H9 (cell line): ENCODE data around the gene AGAP3. TPM values are rescaled to one million over a fixed set of nuclear protein-coding genes. Genes with fewer than 3 reads are reported as not detected.

Experiments used
- DNase-seq: peaks from one replicate; pipeline ENCODE4 v3.0.0-alpha.2; 2017
- H2AFZ ChIP-seq: one replicate; pipeline ENCODE4 v1.6.1; 2013; ENCODE audit warnings: mild to moderate bottlenecking, low read length, control low read depth, moderate library complexity
- H2AK5ac ChIP-seq: 2 replicates; pipeline ENCODE4 v1.6.1; 2013; ENCODE audit warnings: low read length, control low read depth, mixed read lengths; ENCODE audit not compliant: insufficient read length
- H2BK120ac ChIP-seq: one replicate; pipeline ENCODE4 v1.6.1; 2013; ENCODE audit warnings: low read depth, mild to moderate bottlenecking, low read length, control low read depth, inconsistent platforms; ENCODE audit not compliant: poor library complexity, severe bottlenecking
- H2BK12ac ChIP-seq: 2 replicates; pipeline ENCODE4 v1.6.1; 2013; ENCODE audit warnings: low read length, control low read depth, mixed read lengths, low read depth; ENCODE audit not compliant: insufficient read length
- H2BK15ac ChIP-seq: 2 replicates; pipeline ENCODE4 v1.6.1; 2013; ENCODE audit warnings: low read depth, low read length, control low read depth
- H2BK20ac ChIP-seq: one replicate; pipeline ENCODE4 v1.6.1; 2013; ENCODE audit warnings: low read depth, mild to moderate bottlenecking, low read length, control low read depth, inconsistent platforms; ENCODE audit not compliant: poor library complexity, severe bottlenecking
- H2BK5ac ChIP-seq: 2 replicates; pipeline ENCODE4 v1.6.1; 2013; ENCODE audit warnings: low read length, control low read depth, mixed read lengths; ENCODE audit not compliant: insufficient read length
- H3K14ac ChIP-seq: 2 replicates; pipeline ENCODE4 v1.6.1; 2013; ENCODE audit warnings: low read length, control low read depth; ENCODE audit not compliant: insufficient read depth
- H3K18ac ChIP-seq: 2 replicates; pipeline ENCODE4 v1.6.1; 2013; ENCODE audit warnings: low read depth, mild to moderate bottlenecking, mixed read lengths, low read length, control low read depth; ENCODE audit not compliant: insufficient read length
- H3K23ac ChIP-seq: 2 replicates; pipeline ENCODE4 v1.6.1; 2013; ENCODE audit warnings: low read length, control low read depth, mixed read lengths, low read depth; ENCODE audit not compliant: insufficient read length
- H3K23me2 ChIP-seq: 2 replicates; pipeline ENCODE4 v1.6.1; 2013; ENCODE audit warnings: low read depth, mild to moderate bottlenecking, mixed read lengths, low read length, control low read depth; ENCODE audit not compliant: insufficient read length, poor library complexity, severe bottlenecking
- H3K27ac ChIP-seq: 2 replicates; pipeline ENCODE4 v1.5.1; 2013; ENCODE audit warnings: low read length, control low read depth, mixed read lengths, low read depth; ENCODE audit not compliant: insufficient read length
- H3K27me3 ChIP-seq: 2 replicates; pipeline ENCODE4 v1.6.1; 2013; ENCODE audit warnings: low read length, control low read depth, inconsistent platforms; ENCODE audit not compliant: insufficient read depth
- H3K4ac ChIP-seq: 2 replicates; pipeline ENCODE4 v1.6.1; 2013; ENCODE audit warnings: low read depth, mild to moderate bottlenecking, control low read depth, inconsistent platforms, low read length, moderate library complexity
- H3K4me1 ChIP-seq: 2 replicates; pipeline ENCODE4 v1.6.1; 2013; ENCODE audit warnings: low read length, control low read depth, inconsistent platforms; ENCODE audit not compliant: insufficient read depth
- H3K4me2 ChIP-seq: 2 replicates; pipeline ENCODE4 v1.6.1; 2013; ENCODE audit warnings: low read length, control low read depth, mixed read lengths; ENCODE audit not compliant: insufficient read length, insufficient read depth
- H3K56ac ChIP-seq: 2 replicates; pipeline ENCODE4 v1.6.1; 2013; ENCODE audit warnings: low read depth, mild to moderate bottlenecking, mixed read lengths, low read length, control low read depth; ENCODE audit not compliant: insufficient read length
- H3K79me1 ChIP-seq: 2 replicates; pipeline ENCODE4 v1.6.1; 2013; ENCODE audit warnings: low read depth, mild to moderate bottlenecking, moderate library complexity, low read length, control low read depth, inconsistent platforms; ENCODE audit not compliant: insufficient read depth, poor library complexity, severe bottlenecking
- H3K79me2 ChIP-seq: 2 replicates; pipeline ENCODE4 v1.6.1; 2013; ENCODE audit warnings: low read length, control low read depth, inconsistent platforms; ENCODE audit not compliant: insufficient read depth
- H3K9ac ChIP-seq: 2 replicates; pipeline ENCODE4 v1.6.1; 2013; ENCODE audit warnings: low read length, control low read depth, mixed read lengths; ENCODE audit not compliant: insufficient read length; ENCODE audit errors: extremely low read depth
- H3K9me3 ChIP-seq: one replicate; pipeline ENCODE4 v1.6.1; 2013; ENCODE audit warnings: low read depth, low read length, inconsistent platforms; ENCODE audit not compliant: control insufficient read depth
- H3T11ph ChIP-seq: one replicate; pipeline ENCODE4 v1.6.1; 2013; ENCODE audit warnings: mild to moderate bottlenecking, low read length, control low read depth, inconsistent platforms
- H4K20me1 ChIP-seq: one replicate; pipeline ENCODE4 v1.6.1; 2013; ENCODE audit not compliant: control insufficient read depth, insufficient read length, insufficient read depth
- H4K5ac ChIP-seq: 2 replicates; pipeline ENCODE4 v1.6.1; 2013; ENCODE audit warnings: low read depth, mild to moderate bottlenecking, mixed read lengths, low read length, control low read depth; ENCODE audit not compliant: insufficient read length
- H4K8ac ChIP-seq: replicated peaks from 2 replicates; pipeline ENCODE4 v1.6.1; 2013; ENCODE audit warnings: low read length, control low read depth, mixed read lengths, low read depth; ENCODE audit not compliant: insufficient read length
- H4K91ac ChIP-seq: 2 replicates; pipeline ENCODE4 v1.6.1; 2013; ENCODE audit warnings: low read depth, mild to moderate bottlenecking, moderate library complexity, mixed read lengths, low read length, control low read depth; ENCODE audit not compliant: insufficient read length
- H3K27ac Mint-ChIP-seq, 3 experiments: 2 replicates in 2 of 3; 3 replicates in 1 of 3; pipeline ENCODE4 v1.8.0; 2020 to 2021; ENCODE audit warnings: mixed read lengths in 3 of 3, mild to moderate bottlenecking in 1 of 3, moderate library complexity in 1 of 3
- H3K27me3 Mint-ChIP-seq: 2 replicates; pipeline ENCODE4 v1.8.0; 2021; ENCODE audit warnings: low read depth, mild to moderate bottlenecking, moderate library complexity, mixed read lengths
- H3K36me3 Mint-ChIP-seq, 3 experiments: 2 replicates in 2 of 3; 3 replicates in 1 of 3; pipeline ENCODE4 v1.8.0; 2020 to 2021; ENCODE audit warnings: low read depth in 3 of 3, mixed read lengths in 3 of 3; ENCODE audit not compliant: insufficient read depth in 1 of 3
- H3K4me1 Mint-ChIP-seq, 2 experiments: 2 replicates each; pipeline ENCODE4 v1.8.0; 2020; ENCODE audit warnings: mixed read lengths in 2 of 2
- H3K4me3 Mint-ChIP-seq, 2 experiments: 2 replicates in 1 of 2; 3 replicates in 1 of 2; pipeline ENCODE4 v1.8.0; 2020 to 2021; ENCODE audit warnings: mild to moderate bottlenecking in 2 of 2, mixed read lengths in 2 of 2, moderate library complexity in 1 of 2
- H3K9me3 Mint-ChIP-seq, 2 experiments: 2 replicates in 1 of 2; 3 replicates in 1 of 2; pipeline ENCODE4 v1.8.0; 2020; ENCODE audit warnings: mild to moderate bottlenecking in 2 of 2, mixed read lengths in 2 of 2, moderate library complexity in 1 of 2
- WGBS: extraction: QIAGEN DNeasy Blood & Tissue Kit; methylation state at CpG from one replicate; pipeline ENCODE4 v1.1.7; 2013; ENCODE audit warnings: missing lambda C conversion rate, low lambda C conversion rate, mixed read lengths; ENCODE audit not compliant: insufficient read length; ENCODE audit errors: extremely low coverage; 5-methylcytosine and 5-hydroxymethylcytosine counted together
- total RNA-seq: library from RNA; stranded (reverse); gene quantifications from 2 replicates; pipeline ENCODE4 v1.2.1, GENCODE V29; 2021
- TF ChIP-seq, protein P1 (sequence below): fragments of 200-600 bp; sonication (generic); conservative IDR thresholded peaks from 3 replicates; pipeline ENCODE4 v1.8.0; 2021; ENCODE audit warnings: antibody characterized with exemption, mild to moderate bottlenecking

AGAP3 gene
- total RNA-seq, 1 experiment from 2014 or later, result 97.7 TPM

DNA sequence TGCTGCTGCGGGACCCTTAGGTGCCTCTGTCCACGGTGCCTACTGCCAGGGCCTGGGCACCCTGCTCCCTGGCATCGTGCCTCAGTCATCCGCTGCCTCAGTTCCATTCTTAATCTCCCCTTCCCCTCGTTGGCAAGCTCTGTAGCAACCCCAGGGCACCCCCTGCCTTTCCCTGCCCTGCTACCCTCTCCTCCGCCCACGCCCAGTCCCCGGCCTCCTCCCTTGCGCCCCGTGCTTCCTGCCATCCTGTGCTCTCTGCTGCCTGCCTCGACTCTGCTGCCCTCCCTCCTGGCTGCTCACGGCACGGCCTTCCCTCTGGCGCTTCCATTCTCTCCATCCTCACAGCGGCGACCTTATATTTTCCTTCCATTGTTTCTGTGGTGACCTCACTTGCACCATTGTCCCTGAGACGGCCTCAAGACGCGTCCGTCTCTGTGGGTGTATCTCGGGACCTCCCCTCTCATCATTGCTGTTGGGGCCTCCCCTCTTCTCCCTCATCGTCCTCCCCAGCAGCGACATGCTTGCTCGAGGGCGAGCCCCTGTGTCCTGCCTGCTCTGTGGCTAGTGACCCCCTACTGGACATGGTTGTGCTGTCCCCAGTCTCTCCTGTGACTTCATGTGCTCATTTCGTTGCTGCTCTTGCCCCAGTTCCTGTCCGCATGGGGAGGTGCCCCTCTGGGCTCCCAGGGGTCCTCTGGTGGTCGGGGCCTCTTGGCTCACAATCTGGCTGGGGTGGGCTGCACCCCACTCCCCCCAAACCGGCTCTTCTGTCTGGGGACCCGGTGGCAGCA is 35.3 kb downstream of the AGAP3 start:
- no peak overlapping the region for H3K18ac ChIP-seq
- H2BK5ac ChIP-seq, result no peak overlapping the region
- peaks cover 19 to 20% of the 10 kb centered on the region in 2 experiments for H3K4me1 Mint-ChIP-seq
- no peak overlapping the region for H2BK120ac ChIP-seq
- no peak overlapping the region for H3K56ac ChIP-seq
- no peaks in the 10 kb centered on the region for H3K79me1 ChIP-seq
- no peak overlapping the region for H3K4me2 ChIP-seq
- peaks cover 3% of the 10 kb centered on the region; the same call in 1 of the 2 replicates for H3K4me1 ChIP-seq
- peaks cover 33 to 60% (median 51%) of the 10 kb centered on the region in 3 experiments for H3K36me3 Mint-ChIP-seq
- no peak overlapping the region for H2AK5ac ChIP-seq
- no peak overlapping the region for H3K27ac ChIP-seq
- H4K91ac ChIP-seq, result no peak overlapping the region
- TF ChIP-seq, protein P1, sequence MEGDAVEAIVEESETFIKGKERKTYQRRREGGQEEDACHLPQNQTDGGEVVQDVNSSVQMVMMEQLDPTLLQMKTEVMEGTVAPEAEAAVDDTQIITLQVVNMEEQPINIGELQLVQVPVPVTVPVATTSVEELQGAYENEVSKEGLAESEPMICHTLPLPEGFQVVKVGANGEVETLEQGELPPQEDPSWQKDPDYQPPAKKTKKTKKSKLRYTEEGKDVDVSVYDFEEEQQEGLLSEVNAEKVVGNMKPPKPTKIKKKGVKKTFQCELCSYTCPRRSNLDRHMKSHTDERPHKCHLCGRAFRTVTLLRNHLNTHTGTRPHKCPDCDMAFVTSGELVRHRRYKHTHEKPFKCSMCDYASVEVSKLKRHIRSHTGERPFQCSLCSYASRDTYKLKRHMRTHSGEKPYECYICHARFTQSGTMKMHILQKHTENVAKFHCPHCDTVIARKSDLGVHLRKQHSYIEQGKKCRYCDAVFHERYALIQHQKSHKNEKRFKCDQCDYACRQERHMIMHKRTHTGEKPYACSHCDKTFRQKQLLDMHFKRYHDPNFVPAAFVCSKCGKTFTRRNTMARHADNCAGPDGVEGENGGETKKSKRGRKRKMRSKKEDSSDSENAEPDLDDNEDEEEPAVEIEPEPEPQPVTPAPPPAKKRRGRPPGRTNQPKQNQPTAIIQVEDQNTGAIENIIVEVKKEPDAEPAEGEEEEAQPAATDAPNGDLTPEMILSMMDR, result no peak
- H3K27me3 Mint-ChIP-seq, result peaks cover 13% of the 10 kb centered on the region
- no peak overlapping the region for H2BK12ac ChIP-seq
- no peaks in the 10 kb centered on the region; the same call in 1 of the 2 replicates for H3K79me2 ChIP-seq
- H3K23ac ChIP-seq, result no peak overlapping the region
- no peak overlapping the region for H3K9ac ChIP-seq
- H4K5ac ChIP-seq, result no peak overlapping the region
- no peak overlapping the region for H2BK15ac ChIP-seq
- DNase-seq, result no peak
- no peak overlapping the region for H3K27ac Mint-ChIP-seq
- H3K4ac ChIP-seq, result no peak overlapping the region
- no peak overlapping the region for H3T11ph ChIP-seq
- no peak overlapping the region for H3K14ac ChIP-seq
- no peaks in the 10 kb centered on the region for H4K20me1 ChIP-seq
- peaks cover 7% of the 10 kb centered on the region for H3K23me2 ChIP-seq
- no peaks in the 10 kb centered on the region for H3K9me3 Mint-ChIP-seq
- no peak overlapping the region for H2AFZ ChIP-seq
- H3K4me3 Mint-ChIP-seq, result no peak overlapping the region; a peak in 1 of 5 replicates
- WGBS, result no CpG with 5 or more reads among the region's 30 CpGs
- no peaks in the 10 kb centered on the region for H3K27me3 ChIP-seq
- no peaks in the 10 kb centered on the region for H3K9me3 ChIP-seq
- H2BK20ac ChIP-seq, result no peak overlapping the region
- no peak overlapping the region for H4K8ac ChIP-seq
